EL (cell line): ENCODE measurements around the gene FAIM.
"Not testable (repeated sequence)": the region's sequence is repeated elsewhere in the genome, so short reads cannot be mapped to it uniquely, and the experiment has no call there.

Source experiments
- DNase-seq: peaks from one replicate; pipeline ENCODE4 v3.0.0-alpha.2; 2016

The FAIM gene, protein sequence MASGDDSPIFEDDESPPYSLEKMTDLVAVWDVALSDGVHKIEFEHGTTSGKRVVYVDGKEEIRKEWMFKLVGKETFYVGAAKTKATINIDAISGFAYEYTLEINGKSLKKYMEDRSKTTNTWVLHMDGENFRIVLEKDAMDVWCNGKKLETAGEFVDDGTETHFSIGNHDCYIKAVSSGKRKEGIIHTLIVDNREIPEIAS

DNA sequence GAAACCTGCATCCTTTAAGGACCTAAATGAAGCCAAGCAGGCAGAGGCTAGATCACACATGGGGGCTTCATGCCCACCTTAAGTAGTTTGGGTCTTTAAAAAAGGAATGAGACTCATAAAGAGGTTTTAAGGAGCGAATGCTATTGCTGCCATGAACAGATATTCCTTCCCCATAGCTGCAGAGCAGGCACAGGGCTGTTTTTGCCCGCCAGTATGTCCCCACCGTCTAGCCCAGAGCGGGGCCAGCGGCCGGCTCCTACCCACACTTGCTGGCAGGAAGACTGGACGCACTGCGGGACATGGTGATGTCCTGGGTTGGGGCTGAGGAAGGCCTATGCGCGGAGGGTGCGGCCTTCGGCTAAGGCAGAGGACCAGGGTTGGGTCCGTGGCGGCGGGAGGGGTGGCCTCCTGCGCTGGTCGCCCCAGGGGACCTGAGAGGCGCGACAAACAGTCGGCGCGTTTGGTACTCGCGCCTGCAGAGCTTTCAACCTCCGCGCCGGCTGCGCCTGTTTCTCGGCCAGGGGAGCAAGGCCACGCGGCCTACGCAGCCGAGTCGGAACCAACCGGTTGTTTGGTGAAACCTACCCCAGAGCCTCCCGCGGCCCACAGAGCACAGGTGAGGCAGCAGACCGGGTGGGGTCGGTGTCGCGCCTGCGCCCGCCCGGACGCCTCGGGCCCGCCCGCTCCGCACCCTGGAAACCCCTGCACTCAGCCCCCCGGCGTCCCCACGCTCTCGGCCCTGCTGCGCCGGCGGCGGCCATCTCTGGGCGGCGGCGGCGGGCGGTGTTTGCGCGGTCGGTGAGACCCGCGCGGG, at the start of gene FAIM:
Gene FAIM (plus strand): TSS at position 450 of the 814 bp plus-strand sequence. CDS start 10,956 bp downstream, outside the sequence.
- peak; percentile 64 for DNase-seq

DNA sequence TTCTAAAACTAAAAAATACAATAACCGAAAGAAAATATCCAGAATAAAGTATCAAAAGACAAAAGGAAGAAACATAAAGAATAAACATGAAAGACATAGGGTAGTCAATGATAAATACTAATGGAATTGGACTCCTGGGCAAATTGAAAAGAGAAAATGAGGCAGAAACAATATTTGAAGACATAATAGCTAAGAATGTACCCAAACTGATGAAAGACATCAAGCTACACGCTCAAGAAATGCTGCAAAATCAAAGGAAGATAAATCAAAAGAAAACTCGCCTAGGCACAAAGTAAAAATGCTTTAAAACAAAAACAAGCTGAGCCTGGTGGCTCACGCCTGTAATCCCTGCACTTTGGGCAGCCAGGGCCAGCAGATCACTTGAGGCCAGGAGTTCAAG, 49.4 kb upstream of the FAIM start:
- no peak for DNase-seq

DNA sequence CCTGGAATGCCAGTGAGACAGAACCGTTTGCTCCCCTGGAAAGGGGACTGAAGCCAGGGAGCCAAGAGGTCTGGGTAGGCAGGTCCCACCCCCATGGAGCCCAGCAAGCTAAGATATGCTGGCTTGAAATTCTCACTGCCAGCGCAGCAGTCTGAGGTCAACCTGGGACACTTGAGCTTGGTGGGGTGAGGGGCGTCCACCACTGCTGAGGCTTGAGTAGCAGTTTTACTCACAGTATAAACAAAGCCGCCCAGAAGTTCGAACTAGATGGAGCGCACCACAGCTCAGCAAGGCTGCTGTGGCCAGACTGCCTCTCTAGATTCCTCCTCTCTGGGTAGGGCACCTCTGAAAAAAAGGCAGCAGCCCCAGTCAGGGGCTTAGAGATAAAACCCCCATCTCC, 48.1 kb upstream of the FAIM start:
- no peak for DNase-seq

DNA sequence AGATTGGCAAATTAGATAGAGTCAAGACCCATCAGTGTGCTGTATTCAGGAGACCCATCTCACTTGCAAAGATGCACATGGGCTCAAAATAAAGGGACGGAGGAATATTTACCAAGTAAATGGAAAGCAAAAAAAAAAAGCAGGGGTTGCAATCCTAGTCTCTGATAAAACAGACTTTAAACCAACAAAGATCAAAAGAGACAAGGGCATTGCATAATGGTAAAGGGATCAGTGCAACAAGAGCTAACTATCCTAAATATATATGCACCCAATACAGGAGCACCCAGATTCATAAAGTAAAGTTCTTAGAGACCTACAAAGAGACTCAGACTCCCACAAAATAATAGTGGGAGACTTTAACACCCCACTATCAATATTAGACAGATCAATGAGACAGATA, 45.7 kb upstream of the FAIM start:
- not testable (repeated sequence) for DNase-seq

DNA sequence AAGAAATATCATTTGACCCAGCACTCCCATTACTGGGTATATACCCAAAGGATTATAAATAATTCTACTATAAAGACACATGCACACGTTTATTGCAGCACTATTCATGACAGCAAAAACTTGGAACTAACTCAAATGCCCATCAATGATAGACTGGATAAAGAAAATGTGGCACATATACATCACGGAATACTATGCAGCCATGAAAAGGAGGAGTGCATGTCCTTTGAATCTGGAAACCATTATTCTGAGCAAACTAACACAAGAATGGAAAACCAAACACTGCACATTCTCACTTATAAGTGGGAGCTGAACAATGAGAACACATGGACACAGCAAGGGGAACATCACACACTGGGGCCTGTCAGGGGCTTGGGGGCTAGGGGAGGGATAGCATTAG, 42.3 kb upstream of the FAIM start:
- not testable (repeated sequence) for DNase-seq

DNA sequence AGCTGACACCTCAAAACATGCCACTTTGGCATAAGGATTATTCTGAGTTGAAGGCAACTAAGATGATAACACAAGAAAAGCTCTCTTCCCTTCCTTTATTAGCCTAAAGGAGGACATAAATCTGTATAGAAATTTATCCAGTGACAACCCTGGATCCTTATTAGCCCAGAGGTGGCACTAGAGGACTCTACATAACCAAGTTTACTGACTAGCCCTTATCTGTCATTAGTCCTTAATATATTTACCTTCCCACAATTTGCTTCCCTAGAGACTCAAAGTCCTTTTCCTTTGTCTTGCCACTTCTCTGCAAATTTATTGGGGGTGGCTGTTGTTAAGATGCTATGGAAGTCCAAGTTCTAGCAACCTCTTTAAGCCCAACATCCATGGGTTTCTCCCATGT, 41.2 kb upstream of the FAIM start:
- no peak for DNase-seq

DNA sequence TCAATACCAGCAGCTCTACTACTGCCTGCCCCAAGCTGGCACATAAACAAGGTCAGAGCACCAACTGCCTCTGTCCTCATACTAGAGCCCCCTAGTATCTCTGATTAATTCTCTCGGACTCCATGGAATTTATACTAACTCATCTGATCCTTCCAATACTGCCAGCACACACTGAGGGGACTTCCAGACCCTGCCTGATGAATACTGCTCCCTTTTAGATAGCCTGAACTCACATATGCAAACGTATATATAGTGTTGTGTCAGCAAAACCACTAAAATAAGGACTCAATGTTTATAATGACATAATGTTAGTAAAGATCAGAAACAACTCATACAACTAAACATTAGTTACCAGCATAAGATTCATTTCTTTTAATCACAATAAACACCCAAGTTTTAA, 39.5 kb upstream of the FAIM start:
- DNase-seq: peak; percentile 70

DNA sequence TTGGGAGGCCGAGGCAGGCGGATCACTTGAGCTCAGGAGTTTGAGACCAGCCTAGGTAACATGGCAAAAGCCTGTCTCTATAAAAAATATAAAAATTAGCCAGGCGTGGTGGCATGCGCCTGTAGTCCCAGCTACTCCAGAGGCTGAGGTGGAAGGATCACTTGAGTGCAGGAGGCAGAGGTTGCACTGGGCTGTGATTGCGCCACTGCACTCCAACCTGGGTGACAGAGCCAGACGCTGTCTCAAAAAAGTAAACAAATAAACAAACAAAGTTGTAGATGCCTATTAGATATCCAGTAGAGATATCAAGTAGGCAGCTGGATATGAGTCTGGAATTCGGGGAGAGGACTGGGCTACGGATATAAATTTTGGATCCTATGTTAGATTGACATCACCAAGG, 38.9 kb upstream of the FAIM start:
- not testable (repeated sequence) for DNase-seq

DNA sequence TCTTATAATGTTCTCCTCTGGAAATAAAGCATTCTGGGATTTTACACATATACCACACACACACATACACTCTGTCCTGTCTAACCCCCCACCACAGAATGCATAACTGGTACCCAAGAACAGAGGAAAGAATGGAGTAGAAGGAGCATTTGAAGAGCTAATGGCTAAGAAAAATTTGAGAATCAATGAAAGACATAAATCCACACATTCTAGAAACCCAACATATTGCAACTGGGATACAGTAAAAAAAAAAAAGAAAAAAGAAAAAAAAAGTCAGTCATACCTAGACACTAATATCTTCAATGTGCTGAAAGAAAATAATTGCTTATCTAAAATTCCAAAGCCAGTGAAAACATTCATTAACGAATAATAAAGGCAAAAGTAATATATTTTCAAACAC, 35.4 kb upstream of the FAIM start:
- no peak for DNase-seq

DNA sequence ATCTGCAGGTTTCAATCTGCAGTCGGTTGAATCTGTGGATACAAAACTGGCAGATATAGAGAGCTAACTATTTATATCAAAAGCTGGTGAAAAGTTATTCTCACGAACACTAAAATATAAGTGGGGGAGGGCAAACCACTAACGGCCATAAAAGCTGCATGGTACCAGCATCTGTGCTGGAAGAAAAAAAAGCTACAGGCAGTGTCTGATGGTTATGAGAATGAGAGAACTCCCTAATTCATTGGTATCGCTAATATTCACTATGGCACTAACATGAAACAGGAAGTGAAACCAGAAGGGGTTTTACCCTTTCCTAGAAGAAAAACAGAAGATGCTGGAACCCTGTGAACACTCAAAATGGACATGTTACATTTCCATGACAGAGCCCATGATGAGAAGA, 30.4 kb upstream of the FAIM start:
- DNase-seq: no peak

DNA sequence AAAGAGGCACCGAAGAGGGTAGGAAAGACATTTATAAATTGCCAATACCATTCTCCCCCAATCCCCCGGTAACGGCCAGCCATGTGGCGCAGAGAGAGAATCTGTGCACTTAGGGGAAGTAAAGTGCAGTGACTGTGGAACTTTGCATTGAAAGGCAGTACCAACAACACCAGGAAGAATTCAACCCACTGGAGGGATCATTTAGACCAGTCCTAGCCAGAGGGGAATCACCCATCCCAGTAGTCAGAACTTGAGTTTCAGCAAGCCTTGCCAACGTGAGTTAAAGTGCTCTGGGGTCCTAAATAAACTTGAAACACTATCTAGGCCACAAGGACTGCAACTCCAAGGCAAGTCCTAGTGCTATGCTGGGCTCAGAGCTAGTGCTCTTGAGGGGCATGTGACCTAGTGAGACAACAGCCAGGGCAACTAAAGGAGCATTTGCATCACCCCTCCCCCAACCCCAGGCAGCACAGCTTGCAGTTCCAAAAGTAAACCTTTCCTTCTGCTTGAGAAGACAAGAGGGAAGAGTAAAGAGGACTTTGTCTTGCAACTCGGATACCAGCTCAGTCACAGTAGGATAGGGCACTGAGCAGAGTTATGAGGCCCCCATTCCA, 29.5 kb upstream of the FAIM start:
- no peak for DNase-seq

DNA sequence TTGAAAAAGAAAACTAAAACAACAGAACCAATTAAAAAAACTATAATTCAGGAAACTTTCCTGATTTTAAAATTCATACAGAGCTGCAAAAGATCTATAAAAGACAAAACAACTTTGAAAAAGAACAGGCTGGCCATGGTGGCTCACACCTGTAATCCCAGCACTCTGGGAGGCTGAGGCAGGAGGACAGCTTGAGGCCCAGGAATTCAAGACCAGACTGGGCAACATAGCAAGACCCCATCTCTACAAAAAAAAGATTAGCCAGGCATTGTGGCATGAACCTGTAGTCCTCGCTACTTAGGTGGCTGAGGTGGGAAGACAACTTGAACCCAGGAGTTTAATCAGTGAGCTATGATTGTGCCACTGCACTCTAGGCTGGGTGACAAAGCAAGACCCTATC, 21.2 kb upstream of the FAIM start:
- DNase-seq: no peak

DNA sequence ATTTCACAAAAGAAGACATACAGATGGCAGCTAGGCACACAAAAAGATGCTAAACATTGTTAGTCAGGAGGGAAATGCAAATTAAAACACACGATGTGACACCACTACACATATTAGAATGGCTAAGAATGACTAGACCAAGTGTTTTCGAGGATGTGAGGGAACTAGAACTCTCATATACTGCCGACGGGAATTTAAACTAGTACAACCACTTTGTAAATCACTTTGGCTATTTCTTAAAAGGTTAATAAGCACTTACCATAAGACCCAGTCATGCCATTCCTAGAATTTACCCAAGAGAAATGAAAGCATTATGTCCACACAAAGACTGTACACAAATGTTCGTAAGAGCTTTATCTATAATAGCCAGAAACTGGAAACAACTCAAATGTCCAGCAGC, 20.1 kb upstream of the FAIM start:
- DNase-seq: no peak

DNA sequence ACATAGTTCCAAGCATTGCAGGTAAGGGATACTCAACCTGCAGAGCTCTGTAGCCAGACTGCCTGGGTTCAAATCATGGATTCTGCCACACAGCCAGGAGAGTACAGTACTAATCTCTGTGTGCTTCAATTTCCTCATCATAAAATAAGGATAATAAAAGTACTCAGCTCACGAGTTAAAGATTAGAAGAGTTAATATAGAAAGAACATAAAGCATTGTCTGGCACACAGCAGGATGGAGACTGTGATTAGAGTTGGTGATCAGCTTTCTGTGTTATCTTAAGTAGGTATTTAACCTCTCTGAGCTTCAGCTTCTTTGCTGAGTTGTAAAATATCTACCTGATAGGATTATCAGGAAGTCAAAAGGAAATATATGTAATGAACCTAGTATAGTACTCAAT, 17.2 kb upstream of the FAIM start:
- no peak for DNase-seq

DNA sequence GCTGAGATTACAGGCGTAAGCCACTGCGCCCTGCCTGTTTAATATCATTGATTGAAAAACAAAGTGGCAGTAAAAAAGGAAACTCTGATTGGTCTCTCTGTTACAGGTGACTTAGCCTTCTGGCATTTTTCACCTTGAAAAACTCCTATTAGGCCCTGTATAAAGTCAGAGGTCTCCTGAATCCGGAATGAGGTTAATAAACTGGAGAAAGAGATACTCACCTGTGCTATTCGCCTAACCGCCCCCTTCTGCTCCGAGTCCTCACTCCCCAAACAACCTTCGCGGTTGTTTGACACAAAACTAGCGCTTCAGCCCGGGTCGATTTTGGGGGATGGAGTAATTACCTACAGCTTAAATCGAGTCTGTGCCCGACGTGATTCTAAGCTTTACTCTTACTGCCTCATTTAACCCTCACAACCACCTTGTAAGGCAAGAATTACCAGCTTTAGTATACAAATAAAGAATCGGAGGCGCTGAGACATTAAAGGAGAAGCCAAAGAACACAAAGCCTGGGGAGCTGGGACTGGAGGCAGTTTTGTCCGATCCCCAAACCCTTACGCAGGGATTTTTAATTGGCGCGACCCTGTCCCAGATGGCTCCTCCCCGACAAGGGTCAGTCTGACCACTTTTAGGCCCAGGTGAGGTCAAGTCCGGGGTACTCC, 15.0 kb upstream of the FAIM start:
- no peak for DNase-seq

DNA sequence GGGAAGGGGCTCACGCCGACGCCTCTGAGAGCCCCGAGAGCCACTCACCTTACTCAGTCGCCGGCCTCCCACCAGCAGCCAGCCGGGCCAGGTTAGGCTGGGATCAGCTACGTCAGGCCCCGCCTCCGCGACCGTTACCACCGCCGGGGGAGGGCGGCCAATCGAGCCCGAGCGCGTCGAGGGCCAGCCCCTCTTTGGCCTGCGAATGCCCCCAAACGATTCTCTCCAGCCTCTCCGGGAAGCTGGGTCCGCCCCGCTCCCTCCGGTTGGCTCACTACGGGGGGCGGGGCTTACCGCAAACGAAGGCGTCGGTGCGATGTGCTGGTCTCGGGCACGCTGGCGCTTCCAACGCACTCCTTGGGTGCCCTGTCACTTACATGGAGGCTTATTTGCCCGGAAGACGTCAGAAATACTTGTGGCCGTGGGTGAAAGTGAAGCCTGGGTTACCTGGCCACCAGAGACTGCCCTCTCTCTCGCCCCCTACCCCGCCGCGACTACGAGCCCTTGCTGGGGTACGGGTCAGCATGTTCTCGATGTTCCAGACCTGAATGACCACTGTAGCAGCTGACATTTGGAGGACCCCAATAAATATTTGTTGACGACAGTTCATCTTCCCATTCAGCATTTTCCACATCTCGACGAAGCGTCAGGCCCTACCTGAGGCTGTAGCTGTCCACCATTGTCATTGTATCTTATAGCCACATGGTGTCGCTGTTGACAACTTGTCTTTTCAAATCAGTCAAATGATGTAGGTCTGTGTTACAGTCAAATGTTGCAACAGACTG, 14.2 kb upstream of the FAIM start, which contains the start of gene CEP70:
Gene CEP70 (minus strand): TSS at position 111 of the 785 bp plus-strand sequence. CDS start 21,333 bp downstream, outside the sequence.
- DNase-seq: peak; percentile 95

DNA sequence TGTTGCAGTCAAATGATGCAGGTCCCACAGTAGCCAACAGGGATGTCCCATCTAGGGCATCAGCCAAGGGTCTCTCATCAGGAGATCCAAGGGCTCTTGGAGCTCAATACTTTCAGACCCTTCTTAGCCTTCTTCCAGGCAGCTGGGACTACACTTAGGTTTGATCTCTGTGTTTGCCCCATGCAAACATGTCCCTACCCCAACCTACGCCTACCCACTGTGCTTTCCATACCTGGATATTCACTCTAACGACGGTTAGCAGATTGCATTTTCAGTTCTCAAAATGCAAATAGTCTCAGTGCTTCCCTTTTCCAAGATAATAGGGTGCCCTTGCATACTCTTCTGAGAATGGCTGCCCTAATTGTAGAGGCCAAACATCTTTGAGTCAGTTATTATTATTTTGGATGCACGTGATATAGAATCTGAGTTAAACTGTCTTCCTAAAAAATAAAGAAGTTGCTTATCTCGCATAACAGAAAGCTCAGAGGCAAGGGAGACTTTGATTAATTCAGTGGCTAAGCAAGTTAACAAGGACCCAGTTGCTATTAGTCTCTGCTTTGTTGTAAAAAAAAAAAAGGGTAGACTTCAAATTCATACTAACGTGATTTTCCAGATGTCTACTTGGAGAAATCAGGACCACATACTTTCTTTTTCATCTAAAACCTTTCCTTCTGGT, 13.5 kb upstream of the FAIM start:
- DNase-seq: no peak

DNA sequence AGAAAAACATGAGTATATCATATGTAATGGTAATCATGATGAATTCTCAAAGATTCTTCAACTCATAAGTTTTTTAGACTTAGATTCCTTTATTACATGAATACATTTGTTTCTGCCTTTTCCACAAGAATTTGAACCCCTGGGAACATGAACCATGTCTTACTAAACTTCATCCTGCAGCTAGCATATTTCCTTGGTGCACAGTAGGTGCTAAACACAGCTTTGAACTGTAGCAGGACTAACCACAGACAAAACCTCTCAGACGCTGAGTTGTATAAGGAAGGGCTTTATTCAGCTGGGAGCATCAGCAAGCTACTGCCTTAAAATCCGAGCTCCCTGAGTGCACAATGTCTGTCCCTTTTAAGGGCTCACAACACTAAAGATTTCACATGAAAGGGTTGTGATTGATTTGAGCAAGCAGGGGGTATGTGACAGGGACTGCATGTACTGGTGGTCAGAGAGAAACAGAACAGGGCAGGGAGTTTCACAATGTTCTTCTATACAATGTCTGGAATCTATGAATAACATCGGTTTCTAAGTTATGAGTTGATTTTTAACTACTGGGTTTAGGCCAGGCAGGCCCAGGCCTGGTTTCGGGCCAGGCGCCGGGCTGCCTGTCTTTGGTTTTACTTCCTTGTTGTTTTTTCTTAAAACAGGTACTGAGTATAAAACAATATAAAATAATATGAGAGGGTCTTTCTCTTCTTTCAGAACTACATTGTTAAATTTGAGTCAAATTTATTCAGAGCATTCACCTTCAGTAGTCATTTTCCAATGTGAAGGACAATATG, 11.2 kb upstream of the FAIM start:
- not testable (repeated sequence) for DNase-seq

DNA sequence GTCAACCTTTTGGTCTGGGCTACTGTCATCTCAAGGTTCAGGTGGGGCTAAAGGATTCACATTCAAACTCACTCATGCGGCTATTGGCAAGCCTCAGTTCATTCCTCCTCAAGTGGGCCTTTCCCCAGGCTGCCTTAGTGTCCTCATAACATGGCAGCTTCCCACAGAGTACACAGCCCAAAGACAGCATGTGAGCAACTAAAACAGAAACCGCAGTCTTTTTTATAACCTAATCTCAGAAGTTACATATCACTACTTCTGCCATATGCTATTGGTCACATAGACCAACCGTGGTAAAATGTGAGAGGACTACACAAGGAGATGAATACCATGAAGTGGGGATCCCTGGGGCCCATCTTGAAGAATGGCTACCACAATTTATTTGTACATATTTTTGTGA, 10.0 kb upstream of the FAIM start:
- no peak for DNase-seq

DNA sequence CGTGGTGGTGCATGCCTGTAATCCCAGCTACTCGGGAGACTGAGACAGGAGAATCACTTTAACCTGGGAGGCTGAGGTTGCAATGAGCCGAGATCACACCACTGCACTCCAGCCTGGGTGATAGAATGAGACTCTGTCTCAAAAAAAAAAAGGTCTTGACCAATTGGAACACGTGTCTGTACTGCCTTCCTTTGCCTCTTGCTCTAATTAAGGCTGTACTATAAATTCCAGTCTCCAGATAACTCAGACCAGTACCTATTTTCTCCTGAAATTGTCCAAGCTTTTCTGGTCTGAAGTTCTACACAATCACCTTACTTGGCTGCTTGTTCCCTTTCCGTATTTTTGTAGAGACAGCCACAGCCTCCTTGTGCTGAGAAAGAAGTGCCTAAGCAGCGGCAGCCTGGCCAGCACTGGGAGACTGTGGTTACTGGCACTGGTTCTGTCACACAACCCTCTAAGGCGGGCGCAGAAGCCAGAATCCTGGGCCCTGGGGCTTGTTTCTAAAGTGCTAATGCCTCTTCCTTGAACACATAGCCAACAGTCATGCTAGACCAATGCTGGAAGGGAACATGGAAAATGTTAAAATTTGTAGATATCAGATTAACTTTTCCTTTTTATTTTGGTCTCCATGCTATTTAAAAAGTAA, 8.3 kb upstream of the FAIM start:
- DNase-seq: peak; percentile 20

DNA sequence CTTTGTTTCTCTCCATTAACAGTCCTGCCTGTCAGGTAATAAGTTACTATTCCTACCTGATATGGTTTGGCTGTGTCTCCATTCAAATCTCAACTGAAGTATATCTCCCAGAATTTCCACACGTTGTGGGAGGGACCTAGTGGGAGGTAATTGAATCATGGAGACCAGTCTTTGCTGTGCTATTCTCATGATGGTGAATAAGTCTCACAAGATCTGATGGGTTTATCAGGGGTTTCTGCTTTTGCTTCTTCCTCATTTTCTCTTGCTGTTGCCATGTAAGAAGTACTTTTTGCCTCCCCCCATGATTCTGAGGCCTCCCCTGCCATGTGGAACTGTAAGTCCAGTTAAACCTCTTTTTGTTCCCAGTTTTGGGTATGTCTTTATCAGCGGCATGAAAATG, 6.9 kb upstream of the FAIM start:
- DNase-seq: not testable (repeated sequence)
